Lower leg skin (tissue), 3 donors: Measurements from ENCODE around the gene ADGRD1.

Experiments used
- POLR2A ChIP-seq, 2 donors: fragments of 450-650 bp; IDR thresholded peaks; one replicate each; pipeline ENCODE4 v1.6.1; 2016 to 2017; ENCODE audit warnings: antibody characterized with exemption in 2 of 2, mild to moderate bottlenecking in 1 of 2, moderate library complexity in 1 of 2
- TF ChIP-seq, protein P1 (sequence below), 3 donors: fragments of 450-650 bp; IDR thresholded peaks; one replicate each; pipeline ENCODE4 v1.5.1; 2016; ENCODE audit warnings: antibody characterized with exemption in 3 of 3, mild to moderate bottlenecking in 3 of 3, moderate library complexity in 2 of 3

DNA sequence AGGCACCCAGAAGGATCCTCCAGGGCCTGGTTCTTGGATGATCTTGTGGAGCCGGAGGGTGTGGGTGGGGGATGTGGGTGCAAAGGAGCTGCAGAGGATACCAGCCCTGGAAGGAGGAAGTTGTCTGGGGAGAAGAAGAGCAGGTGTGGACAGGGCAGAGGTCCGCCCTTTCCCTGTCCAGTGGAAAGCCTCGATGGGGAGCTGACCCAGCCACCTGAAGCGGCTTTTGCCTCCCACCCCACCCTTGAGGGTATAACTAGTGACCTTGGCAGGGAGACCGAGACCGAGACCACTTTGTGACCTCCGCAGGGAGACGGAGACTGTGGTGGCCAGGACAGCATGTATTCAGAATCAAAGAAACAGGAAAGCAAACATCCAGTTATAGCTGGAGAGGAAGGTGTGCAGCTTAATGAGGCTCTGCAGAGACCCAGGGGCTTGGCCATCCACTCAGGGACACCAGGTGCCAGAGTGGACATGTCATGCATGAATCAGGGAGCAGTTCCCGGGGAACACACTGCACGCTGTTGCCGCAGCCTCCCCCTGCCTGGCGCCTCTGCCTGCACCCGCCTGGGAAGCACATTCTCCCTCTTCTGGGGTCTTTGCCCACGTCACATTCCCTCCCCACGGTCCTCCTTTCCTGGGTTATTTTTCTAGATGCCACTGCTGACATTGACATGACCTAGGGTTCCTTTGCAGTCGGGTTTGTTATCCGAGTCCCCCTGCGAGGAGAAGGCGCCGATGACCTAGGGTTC is 87.7 kb downstream of the ADGRD1 start:
- no peak for TF ChIP-seq POLR2A (IDR thresholded peaks at IDR 0.05)
- TF ChIP-seq, protein P1, sequence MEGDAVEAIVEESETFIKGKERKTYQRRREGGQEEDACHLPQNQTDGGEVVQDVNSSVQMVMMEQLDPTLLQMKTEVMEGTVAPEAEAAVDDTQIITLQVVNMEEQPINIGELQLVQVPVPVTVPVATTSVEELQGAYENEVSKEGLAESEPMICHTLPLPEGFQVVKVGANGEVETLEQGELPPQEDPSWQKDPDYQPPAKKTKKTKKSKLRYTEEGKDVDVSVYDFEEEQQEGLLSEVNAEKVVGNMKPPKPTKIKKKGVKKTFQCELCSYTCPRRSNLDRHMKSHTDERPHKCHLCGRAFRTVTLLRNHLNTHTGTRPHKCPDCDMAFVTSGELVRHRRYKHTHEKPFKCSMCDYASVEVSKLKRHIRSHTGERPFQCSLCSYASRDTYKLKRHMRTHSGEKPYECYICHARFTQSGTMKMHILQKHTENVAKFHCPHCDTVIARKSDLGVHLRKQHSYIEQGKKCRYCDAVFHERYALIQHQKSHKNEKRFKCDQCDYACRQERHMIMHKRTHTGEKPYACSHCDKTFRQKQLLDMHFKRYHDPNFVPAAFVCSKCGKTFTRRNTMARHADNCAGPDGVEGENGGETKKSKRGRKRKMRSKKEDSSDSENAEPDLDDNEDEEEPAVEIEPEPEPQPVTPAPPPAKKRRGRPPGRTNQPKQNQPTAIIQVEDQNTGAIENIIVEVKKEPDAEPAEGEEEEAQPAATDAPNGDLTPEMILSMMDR (IDR thresholded peaks at IDR 0.05): no peak
